Keratinocyte (primary cell): Measurements from ENCODE around the gene MDK.

Source experiments
- EZH2 ChIP-seq: IDR thresholded peaks from one replicate; pipeline ENCODE4 v1.6.1; 2012; ENCODE audit warnings: inconsistent platforms, mild to moderate bottlenecking, low read length, moderate library complexity
- TF ChIP-seq, protein P1 (sequence below), 3 experiments: IDR thresholded peaks in 1 of 3; conservative IDR thresholded peaks in 1 of 3; optimal IDR thresholded peaks in 1 of 3; 2 replicates in 2 of 3; 3 replicates in 1 of 3; pipeline versions ENCODE3 to v1.5.1; 2011; ENCODE audit warnings: low read length in 3 of 3, mild to moderate bottlenecking in 3 of 3, moderate library complexity in 2 of 3, control low read depth in 1 of 3, inconsistent platforms in 1 of 3; ENCODE audit not compliant: insufficient read depth in 2 of 3; ENCODE audit errors: extremely low read depth in 1 of 3

DNA sequence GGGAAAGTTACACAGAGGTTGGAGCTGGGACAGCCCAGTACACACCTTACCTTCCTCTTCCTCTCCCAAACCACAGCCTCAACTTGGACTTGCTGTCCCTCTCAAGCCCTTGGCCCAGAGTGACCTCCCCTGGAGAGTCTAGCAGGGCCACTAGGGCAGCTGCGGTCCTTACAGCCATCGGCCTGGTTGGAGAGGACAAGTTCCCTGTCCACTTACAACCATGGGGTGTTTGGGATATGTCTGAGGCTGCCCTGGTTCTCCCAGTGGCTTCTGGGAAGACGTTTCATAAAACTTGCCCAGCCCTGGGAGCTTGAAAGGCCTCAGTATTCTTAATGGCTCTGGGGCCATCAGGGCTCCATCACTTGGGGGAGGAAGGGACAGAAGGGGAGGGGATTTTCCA lies 47.3 kb upstream of the MDK start:
- no peak for TF ChIP-seq EZH2
- TF ChIP-seq, protein P1, sequence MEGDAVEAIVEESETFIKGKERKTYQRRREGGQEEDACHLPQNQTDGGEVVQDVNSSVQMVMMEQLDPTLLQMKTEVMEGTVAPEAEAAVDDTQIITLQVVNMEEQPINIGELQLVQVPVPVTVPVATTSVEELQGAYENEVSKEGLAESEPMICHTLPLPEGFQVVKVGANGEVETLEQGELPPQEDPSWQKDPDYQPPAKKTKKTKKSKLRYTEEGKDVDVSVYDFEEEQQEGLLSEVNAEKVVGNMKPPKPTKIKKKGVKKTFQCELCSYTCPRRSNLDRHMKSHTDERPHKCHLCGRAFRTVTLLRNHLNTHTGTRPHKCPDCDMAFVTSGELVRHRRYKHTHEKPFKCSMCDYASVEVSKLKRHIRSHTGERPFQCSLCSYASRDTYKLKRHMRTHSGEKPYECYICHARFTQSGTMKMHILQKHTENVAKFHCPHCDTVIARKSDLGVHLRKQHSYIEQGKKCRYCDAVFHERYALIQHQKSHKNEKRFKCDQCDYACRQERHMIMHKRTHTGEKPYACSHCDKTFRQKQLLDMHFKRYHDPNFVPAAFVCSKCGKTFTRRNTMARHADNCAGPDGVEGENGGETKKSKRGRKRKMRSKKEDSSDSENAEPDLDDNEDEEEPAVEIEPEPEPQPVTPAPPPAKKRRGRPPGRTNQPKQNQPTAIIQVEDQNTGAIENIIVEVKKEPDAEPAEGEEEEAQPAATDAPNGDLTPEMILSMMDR (optimal IDR thresholded peaks at IDR 0.05 in 1 of 3, IDR thresholded peaks at IDR 0.05 in 1 of 3, conservative IDR thresholded peaks at IDR 0.05 in 1 of 3; ENCODE audit: extremely low read depth in 1 of 3, insufficient read depth in 2 of 3, low read length in 3 of 3): no peak
